Large intestine (tissue), 3 donors: ENCODE data around the gene NKG7. TPM values are rescaled to one million over a fixed set of nuclear protein-coding genes. Genes with fewer than 3 reads are reported as not detected.
"Not testable (repeated sequence)": the region's sequence is repeated elsewhere in the genome, so short reads cannot be mapped to it uniquely, and the experiment has no call there.

Experiments used
- DNase-seq, 2 donors: peaks; one replicate each; pipeline versions ENCODE4 v3.0.0 to v3.0.0-alpha.2; 2013
- H3K27ac ChIP-seq: one replicate; pipeline ENCODE4 v1.5.1; 2013; ENCODE audit warnings: low read length
- H3K27me3 ChIP-seq: 2 replicates; pipeline ENCODE4 v1.6.1; 2013; ENCODE audit warnings: low read length; ENCODE audit not compliant: control insufficient read depth, insufficient read depth
- H3K36me3 ChIP-seq: 2 replicates; pipeline ENCODE4 v1.6.1; 2013; ENCODE audit warnings: low read length; ENCODE audit not compliant: control insufficient read depth, insufficient read depth
- H3K4me1 ChIP-seq: one replicate; pipeline ENCODE4 v1.6.1; 2013; ENCODE audit warnings: low read length; ENCODE audit not compliant: control insufficient read depth, insufficient read depth
- H3K4me3 ChIP-seq: one replicate; pipeline ENCODE4 v1.5.1; 2013; ENCODE audit warnings: low read length
- H3K9me3 ChIP-seq: one replicate; pipeline ENCODE4 v1.6.1; 2013; ENCODE audit warnings: mild to moderate bottlenecking, low read depth, low read length, moderate library complexity; ENCODE audit not compliant: control insufficient read depth
- WGBS: methylation state at CpG from one replicate; pipeline ENCODE4 v1.1.5; 2013; ENCODE audit warnings: low lambda C conversion rate; ENCODE audit not compliant: insufficient coverage; 5-methylcytosine and 5-hydroxymethylcytosine counted together
- polyA plus RNA-seq: library from polyadenylated mRNA; unstranded; fragments of 120-200 nt; gene quantifications from one replicate; pipeline ENCODE4 v1.2.1, GENCODE V29; 2013

NKG7 gene
- polyA plus RNA-seq, 1 donor = 12.4 TPM

DNA sequence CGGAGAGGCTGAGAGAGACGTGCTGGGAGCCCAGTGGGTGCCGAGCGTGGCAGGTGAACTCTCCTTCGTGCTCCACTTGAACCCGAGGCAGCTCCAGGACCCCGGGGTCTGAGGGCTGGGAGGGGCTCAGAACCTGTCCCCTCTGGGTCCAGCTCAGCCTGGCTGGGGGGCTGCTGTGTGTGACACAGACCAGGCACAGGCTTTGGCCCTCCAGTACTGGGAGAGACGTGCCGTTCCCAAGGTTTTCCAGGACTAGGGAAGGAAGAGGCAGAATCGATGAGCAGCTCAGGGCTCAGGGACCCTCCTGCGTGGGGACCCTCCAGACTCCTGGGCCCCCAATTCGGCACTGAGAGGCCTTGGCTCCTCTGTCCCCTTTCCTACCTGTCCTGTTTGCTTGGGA lies 42.7 kb upstream of the NKG7 start:
- Histone ChIP-seq H3K27me3 (no peaks in the 10 kb centered on the region), H3K4me1 (no peaks in the 10 kb centered on the region), H3K4me3 (no peak overlapping the region)

DNA sequence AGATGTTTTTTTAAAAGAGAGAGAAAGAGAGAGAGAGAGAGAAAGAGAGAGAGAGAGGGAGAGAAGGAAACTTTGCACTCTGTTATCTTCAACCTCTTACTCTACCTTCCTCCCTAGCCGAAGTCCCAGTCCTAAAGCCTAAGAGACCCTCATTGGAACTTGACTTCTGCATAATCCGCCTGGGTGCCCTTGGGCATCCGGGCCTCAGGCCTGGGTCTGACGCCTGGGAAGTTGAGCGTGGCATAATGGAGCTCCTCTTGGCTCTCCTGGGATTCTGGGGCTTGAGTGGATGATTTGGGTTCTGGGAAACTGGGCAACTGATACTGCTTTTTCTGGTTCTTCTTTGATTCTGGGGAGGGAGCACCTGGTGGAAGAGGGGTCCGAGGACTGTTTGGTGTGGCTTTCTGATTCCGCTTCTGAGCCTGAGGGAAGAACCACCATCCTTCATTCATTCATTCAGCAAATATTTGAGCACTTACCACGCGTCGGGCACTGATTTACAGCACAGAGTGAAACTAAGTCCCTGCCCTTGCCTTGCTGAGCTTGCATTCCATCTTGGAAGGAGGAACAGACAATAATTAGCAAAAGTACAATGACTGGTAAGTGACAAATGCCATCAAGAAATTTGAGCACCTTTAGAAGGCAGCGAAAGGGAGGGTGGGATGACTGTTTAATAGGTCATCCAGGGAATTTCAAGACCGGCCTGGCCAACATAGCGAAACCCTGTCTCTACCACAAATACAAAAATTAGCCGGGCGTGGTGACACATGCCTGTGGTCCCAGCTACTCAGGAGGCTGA lies 38.7 kb upstream of the NKG7 start:
- Histone ChIP-seq H3K27me3 (no peaks in the 10 kb centered on the region), H3K9me3 (no peaks in the 10 kb centered on the region), H3K4me1 (no peaks in the 10 kb centered on the region), H3K4me3 (no peak overlapping the region), H3K27ac (no peak overlapping the region), H3K36me3 (no peaks in the 10 kb centered on the region)
- no CpG with 5 or more reads among the region's 15 CpGs for WGBS
- DNase-seq = no peak

More for the DNA sequence above, 42.7 kb upstream of the NKG7 start:
- no CpG with 5 or more reads among the region's 12 CpGs for WGBS
- Histone ChIP-seq H3K36me3 (no peaks in the 10 kb centered on the region), H3K27ac (no peak overlapping the region), H3K9me3 (no peaks in the 10 kb centered on the region)
- no peak for DNase-seq

- H3K27ac ChIP-seq = no peak overlapping the region
- H3K9me3 ChIP-seq = peaks cover 7% of the 10 kb centered on the region
- no peaks in the 10 kb centered on the region for H3K4me1 ChIP-seq
- H3K36me3 ChIP-seq = peaks cover 3% of the 10 kb centered on the region
- DNase-seq = peak in 1 of 2 donors; percentile 36
- no peak overlapping the region for H3K4me3 ChIP-seq
- H3K27me3 ChIP-seq = no peaks in the 10 kb centered on the region
- no CpG with 5 or more reads among the region's 6 CpGs for WGBS
Observed at GRCh38 chr19:51407511-51408131, 35.2 kb upstream of the NKG7 start.

DNA sequence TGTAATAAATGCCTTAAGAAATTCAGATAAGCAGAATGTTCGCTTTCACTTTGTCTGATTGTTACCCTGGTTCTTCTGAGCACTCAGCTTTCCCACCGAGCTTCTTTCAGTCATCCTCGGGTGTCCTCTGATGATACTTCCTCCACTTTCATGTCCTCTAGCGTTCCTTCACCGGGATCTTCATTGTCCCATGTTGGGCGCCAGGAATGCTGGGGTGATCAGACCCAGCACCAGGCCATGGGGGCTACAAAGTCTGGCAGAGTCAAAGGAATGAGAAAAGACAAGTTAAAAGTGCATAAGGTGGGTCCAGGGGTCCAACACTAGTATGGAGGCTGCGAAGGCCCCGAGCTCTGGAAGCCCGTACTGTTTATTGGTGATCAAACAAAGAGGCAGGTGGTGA lies 29.7 kb upstream of the NKG7 start:
- DNase-seq = no peak
- Histone ChIP-seq H3K9me3 (peaks cover 18% of the 10 kb centered on the region), H3K4me1 (no peaks in the 10 kb centered on the region), H3K36me3 (peaks cover 3% of the 10 kb centered on the region), H3K4me3 (no peak overlapping the region), H3K27me3 (no peaks in the 10 kb centered on the region), H3K27ac (no peak overlapping the region)
- 100% methylated on average over 1 of the region's 9 CpGs for WGBS

GRCh38 chr19:51399936-51400335 lies 27.5 kb upstream of the NKG7 start:
- no CpG with 5 or more reads among the region's 7 CpGs for WGBS
- not testable (repeated sequence) for H3K27ac ChIP-seq, H3K36me3 ChIP-seq, H3K4me3 ChIP-seq, H3K4me1 ChIP-seq, DNase-seq, H3K27me3 ChIP-seq
- H3K9me3 ChIP-seq = peaks cover 18% of the 10 kb centered on the region

GRCh38 chr19:51399231-51399630 lies 26.8 kb upstream of the NKG7 start:
- Histone ChIP-seq H3K4me1 (peaks cover 4% of the 10 kb centered on the region), H3K27ac (no peak overlapping the region), H3K36me3 (peaks cover 3% of the 10 kb centered on the region), H3K27me3 (no peaks in the 10 kb centered on the region), H3K9me3 (peaks cover 18% of the 10 kb centered on the region), H3K4me3 (no peak overlapping the region)
- WGBS = no CpG with 5 or more reads among the region's 5 CpGs
- DNase-seq = no peak

- no peak for DNase-seq
- Histone ChIP-seq H3K36me3 (no peaks in the 10 kb centered on the region), H3K4me3 (no peak overlapping the region), H3K9me3 (peaks cover 11% of the 10 kb centered on the region), H3K4me1 (peaks cover 8% of the 10 kb centered on the region), H3K27me3 (no peaks in the 10 kb centered on the region), H3K27ac (no peak overlapping the region)
- WGBS = 80% methylated on average over 4 of the region's 7 CpGs
Observed at GRCh38 chr19:51398096-51398704, 25.7 kb upstream of the NKG7 start.

DNA sequence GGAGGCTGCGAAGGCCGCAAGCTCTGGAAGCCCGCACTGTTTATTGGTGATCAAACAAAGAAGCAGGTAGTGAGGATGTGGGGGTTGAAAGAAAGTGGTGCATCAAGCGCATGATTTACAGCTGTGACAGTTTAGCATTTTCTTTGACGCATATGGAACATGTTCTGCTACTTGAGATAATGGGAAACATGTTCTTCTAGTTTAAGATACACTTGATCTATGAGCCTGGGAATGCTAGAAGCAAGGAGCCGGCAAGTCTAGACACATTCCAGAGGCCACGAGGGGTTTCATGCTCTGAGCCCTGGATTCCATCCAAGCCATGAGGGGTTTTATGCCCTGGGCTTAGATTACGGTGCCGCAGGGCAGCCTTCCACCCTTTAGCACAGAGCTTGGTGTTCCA lies 25.0 kb upstream of the NKG7 start:
- not testable (repeated sequence) for H3K27ac ChIP-seq, H3K4me1 ChIP-seq, H3K36me3 ChIP-seq, DNase-seq, H3K27me3 ChIP-seq, H3K4me3 ChIP-seq
- H3K9me3 ChIP-seq = peaks cover 11% of the 10 kb centered on the region
- WGBS = no CpG with 5 or more reads among the region's 9 CpGs

DNA sequence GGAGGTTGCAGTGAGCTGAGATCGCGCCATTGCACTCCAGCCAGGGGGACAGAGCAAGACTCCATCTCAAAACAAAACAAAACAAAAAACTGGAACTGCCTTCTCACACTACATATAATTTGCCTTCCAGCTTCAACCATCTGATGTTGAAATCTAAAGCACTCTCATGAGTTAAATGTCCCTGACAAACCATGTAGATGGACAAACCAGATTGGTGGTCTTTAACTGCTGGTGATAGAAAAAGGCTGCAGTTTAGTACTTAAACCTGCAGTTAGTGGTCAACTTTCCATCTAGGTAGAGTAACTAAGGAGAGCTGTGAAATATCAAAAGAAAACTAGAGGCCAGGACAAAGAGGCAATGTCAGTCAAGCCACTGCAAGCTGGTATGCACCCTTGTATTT lies 23.7 kb upstream of the NKG7 start:
- Histone ChIP-seq H3K27ac (no peak overlapping the region), H3K27me3 (no peaks in the 10 kb centered on the region), H3K4me1 (peaks cover 10% of the 10 kb centered on the region), H3K9me3 (peaks cover under 1% of the 10 kb centered on the region), H3K4me3 (no peak overlapping the region), H3K36me3 (no peaks in the 10 kb centered on the region)
- DNase-seq = no peak
- no CpG with 5 or more reads among the region's 2 CpGs for WGBS

DNA sequence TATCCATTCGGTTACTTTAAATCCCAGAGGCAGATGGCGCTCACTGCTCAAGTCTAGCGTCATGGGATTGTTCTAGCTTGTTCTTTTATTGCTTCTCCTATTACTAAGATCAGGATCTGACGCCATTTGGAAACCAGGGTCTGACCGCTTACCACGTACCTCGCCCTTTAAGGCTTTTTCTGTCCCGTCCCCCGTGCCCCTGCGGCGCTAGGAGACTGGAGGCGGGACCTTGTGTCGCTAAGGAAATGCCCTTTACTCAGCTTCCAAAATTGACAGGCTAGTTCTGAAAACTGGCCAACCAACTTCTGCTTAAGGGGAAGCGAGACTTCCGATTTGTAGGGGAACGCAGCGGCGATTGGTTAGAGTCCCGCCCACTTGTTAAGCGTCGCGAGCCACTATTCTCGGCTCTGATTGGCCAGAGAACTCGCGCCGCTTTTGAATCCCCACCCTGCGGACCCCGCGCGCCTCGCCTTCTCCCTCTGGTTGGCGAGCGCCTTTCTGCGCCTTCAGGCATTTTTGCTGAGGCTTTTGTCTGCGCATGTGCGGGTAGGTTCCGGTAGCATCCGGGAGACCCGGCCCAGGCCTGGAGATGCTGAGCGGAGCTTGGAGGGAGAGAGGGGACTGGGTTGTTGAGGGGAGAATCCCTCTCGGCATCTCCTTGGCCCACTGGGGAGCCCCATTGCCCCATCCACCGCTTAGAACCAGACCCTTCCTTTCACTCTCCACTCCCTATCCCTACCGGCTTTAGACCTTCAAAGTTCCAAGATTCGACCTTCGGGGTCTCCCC lies 21.8 kb upstream of the NKG7 start:
- Histone ChIP-seq H3K36me3 (no peaks in the 10 kb centered on the region), H3K27ac (peak overlapping the region; percentile 67), H3K4me1 (peaks cover 25% of the 10 kb centered on the region), H3K4me3 (peak overlapping the region; percentile 42), H3K9me3 (no peaks in the 10 kb centered on the region), H3K27me3 (no peaks in the 10 kb centered on the region)
- WGBS = 0% methylated on average over 5 of the region's 45 CpGs
- DNase-seq = peak; percentile 97 to 98
